ENCODE data around the gene RAB28. TPM values are rescaled to one million over a fixed set of nuclear protein-coding genes. Genes with fewer than 3 reads are reported as not detected.

Gene RAB28
- total RNA-seq, 1 donor from 2014 or later = 67.3 TPM

- Histone ChIP-seq H3K79me2 (ENCODE audit: low read depth) (no peaks in the 10 kb centered on the region), H4K20me1 (ENCODE audit: low read depth) (peaks cover 12% of the 10 kb centered on the region), H3K4me2 (no peak overlapping the region), H3K27me3 (no peaks in the 10 kb centered on the region), H3K9ac (no peak overlapping the region), H3K4me1 (peaks cover 23% of the 10 kb centered on the region), H3K4me3 (no peak overlapping the region), H3K9me3 (ENCODE audit: low read depth) (no peaks in the 10 kb centered on the region), H2AFZ (replicated peaks) (no peak overlapping the region), H3K36me3 (no peaks in the 10 kb centered on the region), H3K27ac (no peak overlapping the region), H3F3A (ENCODE audit: low read depth) (peaks cover 25% of the 10 kb centered on the region)
- Mint-ChIP-seq H3K9me3 (peaks cover 21% of the 10 kb centered on the region), H3K36me3 (peaks cover 31% of the 10 kb centered on the region), H3K27me3 (ENCODE audit: insufficient read depth, low read depth) (peaks cover 3% of the 10 kb centered on the region), H3K27ac (no peak overlapping the region), H3K4me3 (no peak overlapping the region), H3K4me1 (peaks cover 22% of the 10 kb centered on the region)
- no peak for DNase-seq (ENCODE audit: low spot score)
- TF ChIP-seq EZH2 (IDR thresholded peaks at IDR 0.05) (no peak), EZH2phosphoT487 (IDR thresholded peaks at IDR 0.05) (no peak)
- TF ChIP-seq, protein P1, sequence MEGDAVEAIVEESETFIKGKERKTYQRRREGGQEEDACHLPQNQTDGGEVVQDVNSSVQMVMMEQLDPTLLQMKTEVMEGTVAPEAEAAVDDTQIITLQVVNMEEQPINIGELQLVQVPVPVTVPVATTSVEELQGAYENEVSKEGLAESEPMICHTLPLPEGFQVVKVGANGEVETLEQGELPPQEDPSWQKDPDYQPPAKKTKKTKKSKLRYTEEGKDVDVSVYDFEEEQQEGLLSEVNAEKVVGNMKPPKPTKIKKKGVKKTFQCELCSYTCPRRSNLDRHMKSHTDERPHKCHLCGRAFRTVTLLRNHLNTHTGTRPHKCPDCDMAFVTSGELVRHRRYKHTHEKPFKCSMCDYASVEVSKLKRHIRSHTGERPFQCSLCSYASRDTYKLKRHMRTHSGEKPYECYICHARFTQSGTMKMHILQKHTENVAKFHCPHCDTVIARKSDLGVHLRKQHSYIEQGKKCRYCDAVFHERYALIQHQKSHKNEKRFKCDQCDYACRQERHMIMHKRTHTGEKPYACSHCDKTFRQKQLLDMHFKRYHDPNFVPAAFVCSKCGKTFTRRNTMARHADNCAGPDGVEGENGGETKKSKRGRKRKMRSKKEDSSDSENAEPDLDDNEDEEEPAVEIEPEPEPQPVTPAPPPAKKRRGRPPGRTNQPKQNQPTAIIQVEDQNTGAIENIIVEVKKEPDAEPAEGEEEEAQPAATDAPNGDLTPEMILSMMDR (IDR thresholded peaks at IDR 0.05) = no peak
These were observed 34.5 kb downstream of the RAB28 start for GRCh38 chr4:13449590-13449989.

DNA sequence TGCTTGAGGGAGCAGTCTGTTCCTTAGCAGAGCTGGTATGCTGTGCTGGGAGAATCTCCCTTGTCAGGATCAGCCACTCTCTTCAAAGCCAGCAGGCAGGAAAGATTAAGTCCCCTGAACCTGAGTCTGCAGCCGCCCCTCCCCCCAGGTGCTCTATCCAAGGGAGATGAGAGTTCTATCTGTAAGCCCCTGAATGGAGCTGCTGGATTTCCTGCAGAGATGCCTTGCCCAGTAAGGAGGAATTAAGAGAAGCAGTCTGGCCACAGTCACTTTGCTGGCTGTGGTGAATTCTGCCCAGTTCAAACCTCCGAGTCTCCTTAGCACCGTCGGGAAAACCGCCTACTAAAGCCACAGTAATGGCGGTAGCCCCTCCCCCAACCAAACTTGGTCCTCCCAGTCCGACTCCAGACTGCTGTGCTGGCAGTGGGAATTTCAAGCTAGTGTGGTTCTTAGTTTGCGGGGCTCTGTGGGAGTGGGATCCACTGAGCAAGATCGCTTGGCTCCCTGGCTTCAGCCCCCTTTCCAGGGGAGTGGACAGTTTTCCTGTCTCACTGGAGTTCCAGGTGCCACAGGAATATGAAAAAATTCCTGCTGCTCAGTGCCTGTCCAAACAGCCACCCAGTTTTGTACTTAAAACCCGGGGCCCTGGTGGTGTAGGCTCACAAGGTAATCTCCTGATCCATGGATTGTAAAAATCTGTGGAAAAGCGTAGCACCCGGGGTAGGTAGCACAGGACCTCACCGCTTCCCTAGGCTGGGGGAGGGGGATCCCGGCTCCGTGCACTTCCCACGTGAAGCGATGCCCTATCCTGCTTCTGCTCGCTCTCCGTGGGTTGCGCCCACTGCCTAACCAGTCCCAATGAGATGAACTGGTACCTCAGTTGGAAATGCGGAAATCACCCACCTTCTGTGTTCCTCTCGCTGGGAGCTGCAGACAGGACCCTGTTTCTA, 38.0 kb downstream of the RAB28 start:
- peaks cover 12% of the 10 kb centered on the region for H4K20me1 ChIP-seq (ENCODE audit: low read depth)
- Mint-ChIP-seq H3K9me3 (peaks cover 16% of the 10 kb centered on the region), H3K36me3 (peaks cover 31% of the 10 kb centered on the region), H3K27ac (peak overlapping the region; percentile 90), H3K27me3 (ENCODE audit: insufficient read depth, low read depth) (peaks cover 3% of the 10 kb centered on the region), H3K4me3 (peak overlapping the region; percentile 56), H3K4me1 (peaks cover 22% of the 10 kb centered on the region)
- DNase-seq (ENCODE audit: low spot score) = peak; percentile 82
- peak overlapping the region; percentile 6 for H3K27ac ChIP-seq
- H3K9me3 ChIP-seq (ENCODE audit: low read depth) = no peaks in the 10 kb centered on the region
- H3K36me3 ChIP-seq = no peaks in the 10 kb centered on the region
- H3K4me2 ChIP-seq = peak overlapping the region; percentile 72
- peaks cover 33% of the 10 kb centered on the region for H3K4me1 ChIP-seq
- H3K9ac ChIP-seq = no peak overlapping the region
- H3K4me3 ChIP-seq = peak overlapping the region; percentile 44
- peaks cover 6% of the 10 kb centered on the region for H3K79me2 ChIP-seq (ENCODE audit: low read depth)
- H3F3A ChIP-seq (ENCODE audit: low read depth) = peaks cover 25% of the 10 kb centered on the region
- H2AFZ ChIP-seq (replicated peaks) = peak overlapping the region; percentile 9
- no peaks in the 10 kb centered on the region for H3K27me3 ChIP-seq
- TF ChIP-seq, protein P1 (IDR thresholded peaks at IDR 0.05) = no peak
- peak; percentile 14 for TF ChIP-seq EZH2 (IDR thresholded peaks at IDR 0.05)
- no peak for TF ChIP-seq EZH2phosphoT487 (IDR thresholded peaks at IDR 0.05)

DNA sequence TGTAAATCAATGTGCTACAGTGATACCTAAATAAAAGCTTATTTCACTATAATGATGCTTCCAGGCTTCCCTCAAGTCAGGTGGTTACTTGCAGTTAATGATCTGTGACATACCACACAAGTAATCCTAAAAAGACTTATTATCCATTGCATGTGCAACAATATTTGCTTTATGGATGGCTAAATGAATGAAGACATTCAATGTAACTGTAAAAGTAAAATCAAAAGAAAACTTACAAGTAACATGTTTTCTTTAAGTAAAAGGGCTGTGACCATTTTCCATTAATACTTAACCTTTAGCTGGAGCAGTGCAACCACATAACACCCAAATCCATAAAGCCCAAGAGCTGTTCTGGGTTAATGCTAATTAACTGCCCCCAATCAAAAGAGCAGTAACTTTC, 42.6 kb downstream of the RAB28 start:
- Histone ChIP-seq H3K27me3 (no peaks in the 10 kb centered on the region), H2AFZ (replicated peaks) (no peak overlapping the region), H3K4me3 (no peak overlapping the region), H3K9me3 (ENCODE audit: low read depth) (no peaks in the 10 kb centered on the region), H3K79me2 (ENCODE audit: low read depth) (peaks cover 25% of the 10 kb centered on the region), H3F3A (ENCODE audit: low read depth) (peaks cover 16% of the 10 kb centered on the region), H3K4me2 (no peak overlapping the region), H3K27ac (no peak overlapping the region), H3K4me1 (peaks cover 29% of the 10 kb centered on the region), H4K20me1 (ENCODE audit: low read depth) (peaks cover 9% of the 10 kb centered on the region), H3K36me3 (no peaks in the 10 kb centered on the region), H3K9ac (no peak overlapping the region)
- peaks cover 39% of the 10 kb centered on the region for H3K36me3 Mint-ChIP-seq
- peaks cover 37% of the 10 kb centered on the region for H3K9me3 Mint-ChIP-seq
- H3K27me3 Mint-ChIP-seq (ENCODE audit: insufficient read depth, low read depth) = no peaks in the 10 kb centered on the region
- peaks cover 16% of the 10 kb centered on the region for H3K4me1 Mint-ChIP-seq
- TF ChIP-seq, protein P1 (IDR thresholded peaks at IDR 0.05) = no peak
- no peak for DNase-seq (ENCODE audit: low spot score)
- no peak overlapping the region for H3K27ac Mint-ChIP-seq
- no peak overlapping the region for H3K4me3 Mint-ChIP-seq
